HepG2 (cell line): ENCODE data around the gene FADD. TPM values are rescaled to one million over a fixed set of nuclear protein-coding genes. Genes with fewer than 3 reads are reported as not detected.

ENCODE experiments used
- ATAC-seq: fragments of 200-7000 bp; cut with Tn5 transposase; 3 replicates; pipeline ENCODE4 v1.9.1; 2020; ENCODE audit warnings: mild to moderate bottlenecking, moderate library complexity
- BruUV-seq: library from RNA; stranded (reverse); fragments of 400-500 nt; replicated peaks from 2 replicates; lab custom pipeline; 2021; lab: Mats Ljungman, UMichigan
- CTCF ChIA-PET: fragments of 300-600 bp; formaldehyde crosslinking; extraction: SDS; loops from one replicate; lab custom pipeline; 2021; ENCODE audit warnings: low total read pairs, inconsistent platforms, low intra/inter-chr PET ratio; lab: Yijun Ruan, JAX
- POLR2A ChIA-PET: fragments of 350-600 bp; sonication (Branson Sonifier 250); formaldehyde crosslinking; loops from one replicate; lab custom pipeline; 2020; ENCODE audit warnings: antibody characterized with exemption, inconsistent platforms; lab: Yijun Ruan, JAX
- DNase-seq: peaks from one replicate; pipeline ENCODE4 v3.0.0-alpha.2; 2015; ENCODE audit warnings: low spot score
- FAIRE-seq: peaks from 3 replicates; lab custom pipeline; 2011; peaks lifted over from hg19 to GRCh38; lab: Jason Lieb, UNC
- H2AFZ ChIP-seq: one replicate; pipeline ENCODE4 v1.6.1; 2011; ENCODE audit warnings: low read length, inconsistent platforms
- H3K27ac ChIP-seq: fragments of 300-600 bp; 3 replicates; pipeline ENCODE4 v1.8.0; 2011; ENCODE audit warnings: mixed run types, mild to moderate bottlenecking, mixed read lengths, low read length, inconsistent platforms; ENCODE audit not compliant: insufficient read depth; ENCODE audit errors: extremely low read length
- H3K27me3 ChIP-seq, 2 experiments: fragments of 200-600 bp in 1 of 2; 2 replicates in 1 of 2; 3 replicates in 1 of 2; pipeline versions ENCODE4 v1.6.0 to v1.8.0; 2011; ENCODE audit warnings: low read length in 2 of 2, mild to moderate bottlenecking in 2 of 2, moderate library complexity in 2 of 2, inconsistent platforms in 1 of 2; ENCODE audit not compliant: insufficient read depth in 2 of 2, control insufficient read depth in 1 of 2
- H3K36me3 ChIP-seq, 2 experiments: fragments of 200-600 bp in 1 of 2; replicated peaks in 1 of 2; 2 replicates in 1 of 2; 3 replicates in 1 of 2; pipeline versions ENCODE4 v1.5.1 to v1.8.0; 2011; ENCODE audit warnings: low read length in 2 of 2, inconsistent platforms in 1 of 2; ENCODE audit not compliant: insufficient read depth in 2 of 2, control insufficient read depth in 1 of 2
- H3K4me1 ChIP-seq: 2 replicates; pipeline ENCODE4 v1.5.1; 2012; ENCODE audit warnings: low read length, inconsistent platforms; ENCODE audit not compliant: insufficient read depth
- H3K4me2 ChIP-seq: 2 replicates; pipeline ENCODE4 v1.6.0; 2011; ENCODE audit warnings: low read depth, low read length, inconsistent platforms
- H3K4me3 ChIP-seq, 3 experiments: fragments of 200-600 bp in 1 of 3; sonication (generic), shearing (Covaris generic) in 1 of 3; replicated peaks in 1 of 3; 2 replicates each; pipeline ENCODE4 v1.5.1; 2011 to 2016; ENCODE audit warnings: low read length in 3 of 3, inconsistent platforms in 2 of 3, low read depth in 2 of 3, mild to moderate bottlenecking in 2 of 3, control low read depth in 1 of 3, mixed read lengths in 1 of 3; ENCODE audit not compliant: insufficient read depth in 1 of 3
- H3K79me2 ChIP-seq: one replicate; pipeline ENCODE4 v1.6.1; 2011; ENCODE audit warnings: low read length, inconsistent platforms; ENCODE audit not compliant: insufficient read depth
- H3K9ac ChIP-seq: 2 replicates; pipeline ENCODE4 v1.6.0; 2011; ENCODE audit warnings: mild to moderate bottlenecking, low read depth, low read length, inconsistent platforms; ENCODE audit not compliant: insufficient read depth
- H3K9me3 ChIP-seq: 2 replicates; pipeline ENCODE4 v1.5.1; 2012; ENCODE audit warnings: mild to moderate bottlenecking, low read length
- H4K20me1 ChIP-seq: 2 replicates; pipeline ENCODE4 v1.6.0; 2011; ENCODE audit warnings: inconsistent platforms, mild to moderate bottlenecking, low read length, moderate library complexity; ENCODE audit not compliant: insufficient read depth
- CAMTA2 ChIP-seq: sonication (generic); formaldehyde crosslinking; IDR thresholded peaks from 2 replicates; pipeline ENCODE4 v1.4.0; 2020; ENCODE audit warnings: mild to moderate bottlenecking, missing genetic modification reagents, borderline replicate concordance
- CREB1 ChIP-seq, 2 experiments: fragments of 450-650 bp in 1 of 2; IDR thresholded peaks; 2 replicates each; pipeline ENCODE4 v1.6.1; 2016 to 2017; ENCODE audit warnings: control low read depth in 1 of 2, mild to moderate bottlenecking in 1 of 2, missing compliant biosample characterization in 1 of 2, missing genetic modification characterization in 1 of 2
- HIVEP1 ChIP-seq: sonication (generic); formaldehyde crosslinking; IDR thresholded peaks from 2 replicates; pipeline ENCODE4 v1.4.0; 2020; ENCODE audit warnings: mild to moderate bottlenecking, missing genetic modification reagents
- KLF9 ChIP-seq: IDR thresholded peaks from 2 replicates; pipeline ENCODE4 v1.6.1; 2016; ENCODE audit warnings: low read depth
- MTA3 ChIP-seq: sonication (generic); formaldehyde crosslinking; IDR thresholded peaks from 2 replicates; pipeline ENCODE4 v1.4.0; 2020; ENCODE audit warnings: missing genetic modification reagents
- RBM39 ChIP-seq: fragments of 200-400 bp; formaldehyde crosslinking; IDR thresholded peaks from one replicate; pipeline ENCODE4 v1.6.1; 2018; ENCODE audit warnings: antibody characterized with exemption, mild to moderate bottlenecking, low read depth, low read length; ENCODE audit not compliant: poor library complexity, severe bottlenecking
- SIN3A ChIP-seq: IDR thresholded peaks from 2 replicates; pipeline ENCODE4 v1.6.1; 2011; ENCODE audit warnings: low read depth, mild to moderate bottlenecking, control low read depth, low read length, borderline replicate concordance
- SYNCRIP ChIP-seq: fragments of 200-400 bp; formaldehyde crosslinking; IDR thresholded peaks from 2 replicates; pipeline ENCODE4 v1.6.1; 2018; ENCODE audit warnings: mild to moderate bottlenecking, low read depth, low read length; ENCODE audit not compliant: insufficient read depth
- ZEB1 ChIP-seq: IDR thresholded peaks from 2 replicates; pipeline ENCODE4 v1.6.1; 2012; ENCODE audit warnings: mild to moderate bottlenecking, low read depth, inconsistent platforms; ENCODE audit not compliant: insufficient replicate concordance
- ZNF235 ChIP-seq: sonication (generic); formaldehyde crosslinking; IDR thresholded peaks from 2 replicates; pipeline ENCODE4 v1.8.1; 2023; ENCODE audit warnings: mild to moderate bottlenecking, missing genetic modification reagents, borderline replicate concordance
- ZNF264 ChIP-seq: sonication (generic); formaldehyde crosslinking; IDR thresholded peaks from 2 replicates; pipeline ENCODE4 v1.4.0; 2020; ENCODE audit warnings: missing genetic modification reagents
- ZNF773 ChIP-seq: sonication (generic); formaldehyde crosslinking; IDR thresholded peaks from 2 replicates; pipeline ENCODE4 v1.4.0; 2020; ENCODE audit warnings: missing genetic modification reagents, borderline replicate concordance
- ZXDC ChIP-seq: sonication (generic); formaldehyde crosslinking; IDR thresholded peaks from 2 replicates; pipeline ENCODE4 v1.5.0; 2020; ENCODE audit warnings: mild to moderate bottlenecking, missing genetic modification reagents
- WGBS: methylation state at CpG from one replicate; pipeline ENCODE4 v1.1.6; 2017; ENCODE audit warnings: low lambda C conversion rate; 5-methylcytosine and 5-hydroxymethylcytosine counted together
- in situ Hi-C: cut with HindIII; loops from 2 replicates; pipeline ENCODE4 v1.10.0; 2017; ENCODE audit warnings: low pct_unique_long_range_greater_than_20kb; ENCODE audit not compliant: extremely low pct_ligation_motif_present
- intact Hi-C: fragments of 100-400 bp; cut with micrococcal nuclease; formaldehyde crosslinking; loops from one replicate; pipeline ENCODE4 v1.10.0; 2022; ENCODE audit not compliant: unreplicated experiment
- polyA plus RNA-seq, 8 experiments: library from polyadenylated mRNA; depleted of rRNA in 3 of 8; stranded (reverse) in 7 of 8; unstranded in 1 of 8; fragments of >200 nt; fragmentation: Illumina TruSeq in 4 of 8; extraction: Trizol in 4 of 8; gene quantifications; 2 replicates each; pipeline versions ENCODE4 v1.2.1 to v1.2.3, GENCODE V29; 2011 to 2016; ENCODE audit warnings: low read depth in 4 of 8, missing spikeins in 1 of 8, mixed read lengths in 1 of 8; ENCODE audit not compliant: insufficient read depth in 1 of 8
- total RNA-seq, 5 experiments: library from RNA; depleted of rRNA; stranded (reverse); fragments of >200 nt; fragmentation: Illumina TruSeq; extraction: Trizol; gene quantifications; 2 replicates each; pipeline ENCODE4 v1.2.3, GENCODE V29; 2016; ENCODE audit warnings: low read depth in 1 of 5
- TF ChIP-seq, protein P1 (sequence below): sonication (generic); formaldehyde crosslinking; IDR thresholded peaks from 2 replicates; pipeline ENCODE4 v1.4.0; 2020; ENCODE audit warnings: missing genetic modification reagents
- TF ChIP-seq, protein P2 (sequence below): sonication (generic); formaldehyde crosslinking; conservative IDR thresholded peaks from 2 replicates; pipeline ENCODE4 v1.8.1; 2023; ENCODE audit warnings: missing genetic modification reagents
- TF ChIP-seq, protein P3 (sequence below): sonication (generic); formaldehyde crosslinking; IDR thresholded peaks from 2 replicates; pipeline ENCODE4 v1.5.0; 2020; ENCODE audit warnings: missing genetic modification reagents

The FADD gene
- total and polyA plus RNA-seq, 2 of the 13 experiments (the other 11 are each of a cell fraction or from before 2014, with no cell fraction given): 14.2 to 22.2 TPM

GRCh38 chr11:70203751-70204465 is 812 bp downstream of the FADD start:
- Histone ChIP-seq H3K4me2 (peak overlapping the region; percentile 91), H3K27me3 (no peaks in the 10 kb centered on the region; a peak in 1 of 5 replicates), H2AFZ (no peak overlapping the region), H3K27ac (peak overlapping the region; percentile 88), H3K36me3 (peaks cover 9 to 23% of the 10 kb centered on the region in 2 experiments; a peak in 4 of 5 replicates), H3K4me1 (peaks cover 19% of the 10 kb centered on the region), H3K9me3 (peaks cover 11% of the 10 kb centered on the region), H3K9ac (peak overlapping the region; percentile 97), H3K4me3 (peak overlapping the region; percentile 78 to 90 (median 84)), H4K20me1 (peaks cover 17% of the 10 kb centered on the region; the same call in 1 of the 2 replicates), H3K79me2 (peaks cover 20% of the 10 kb centered on the region)
- ChIA-PET POLR2A (interaction anchor here (0.7 to 2.7 kb wide), 6 partner anchors 8 to 529 kb away, joined by 3 to 14 read pairs (median 3); partner anchors contain the start of gene LTO1), CTCF (no interaction called here)
- ATAC-seq: peak; percentile 14
- DNase-seq: peak; percentile 59
- in situ Hi-C loops: no loop called here
- FAIRE-seq: peak; percentile 18
- TSS peak; percentile 80 for BruUV-seq
- intact Hi-C loops: loop anchor here (10.0 kb wide), 1 partner anchor 71 kb away; the partner anchor contains the start of gene PPFIA1
- WGBS: 2% methylated on average over 18 of the region's 30 CpGs
- TF ChIP-seq KLF9 (CRISPR knock-in tag): no peak
- no peak for TF ChIP-seq SYNCRIP
- TF ChIP-seq ZEB1: no peak
- TF ChIP-seq, protein P1, sequence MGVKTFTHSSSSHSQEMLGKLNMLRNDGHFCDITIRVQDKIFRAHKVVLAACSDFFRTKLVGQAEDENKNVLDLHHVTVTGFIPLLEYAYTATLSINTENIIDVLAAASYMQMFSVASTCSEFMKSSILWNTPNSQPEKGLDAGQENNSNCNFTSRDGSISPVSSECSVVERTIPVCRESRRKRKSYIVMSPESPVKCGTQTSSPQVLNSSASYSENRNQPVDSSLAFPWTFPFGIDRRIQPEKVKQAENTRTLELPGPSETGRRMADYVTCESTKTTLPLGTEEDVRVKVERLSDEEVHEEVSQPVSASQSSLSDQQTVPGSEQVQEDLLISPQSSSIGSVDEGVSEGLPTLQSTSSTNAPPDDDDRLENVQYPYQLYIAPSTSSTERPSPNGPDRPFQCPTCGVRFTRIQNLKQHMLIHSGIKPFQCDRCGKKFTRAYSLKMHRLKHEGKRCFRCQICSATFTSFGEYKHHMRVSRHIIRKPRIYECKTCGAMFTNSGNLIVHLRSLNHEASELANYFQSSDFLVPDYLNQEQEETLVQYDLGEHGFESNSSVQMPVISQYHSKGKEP (CRISPR knock-in tag): no peak
- TF ChIP-seq ZNF235 (CRISPR knock-in tag): 0 out of 2 replicates have a peak, but pooled peaks have one; percentile 6
- TF ChIP-seq ZXDC (CRISPR knock-in tag): 0 out of 2 replicates have a peak, but pooled peaks have one; percentile 62
- TF ChIP-seq ZNF264 (CRISPR knock-in tag): no peak
- TF ChIP-seq ZNF773: no peak
- TF ChIP-seq RBM39: no peak
- TF ChIP-seq HIVEP1 (CRISPR knock-in tag): peak; percentile 44; the same call in 1 of the 2 replicates
- TF ChIP-seq, protein P2, sequence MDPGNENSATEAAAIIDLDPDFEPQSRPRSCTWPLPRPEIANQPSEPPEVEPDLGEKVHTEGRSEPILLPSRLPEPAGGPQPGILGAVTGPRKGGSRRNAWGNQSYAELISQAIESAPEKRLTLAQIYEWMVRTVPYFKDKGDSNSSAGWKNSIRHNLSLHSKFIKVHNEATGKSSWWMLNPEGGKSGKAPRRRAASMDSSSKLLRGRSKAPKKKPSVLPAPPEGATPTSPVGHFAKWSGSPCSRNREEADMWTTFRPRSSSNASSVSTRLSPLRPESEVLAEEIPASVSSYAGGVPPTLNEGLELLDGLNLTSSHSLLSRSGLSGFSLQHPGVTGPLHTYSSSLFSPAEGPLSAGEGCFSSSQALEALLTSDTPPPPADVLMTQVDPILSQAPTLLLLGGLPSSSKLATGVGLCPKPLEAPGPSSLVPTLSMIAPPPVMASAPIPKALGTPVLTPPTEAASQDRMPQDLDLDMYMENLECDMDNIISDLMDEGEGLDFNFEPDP: 0 out of 2 replicates have a peak, but pooled peaks have one; percentile 58
- no peak for TF ChIP-seq MTA3 (CRISPR knock-in tag)
- TF ChIP-seq SIN3A: peak; percentile 22; the same call in 1 of the 2 replicates
- TF ChIP-seq CAMTA2 (CRISPR knock-in tag): no peak
- TF ChIP-seq, protein P3, sequence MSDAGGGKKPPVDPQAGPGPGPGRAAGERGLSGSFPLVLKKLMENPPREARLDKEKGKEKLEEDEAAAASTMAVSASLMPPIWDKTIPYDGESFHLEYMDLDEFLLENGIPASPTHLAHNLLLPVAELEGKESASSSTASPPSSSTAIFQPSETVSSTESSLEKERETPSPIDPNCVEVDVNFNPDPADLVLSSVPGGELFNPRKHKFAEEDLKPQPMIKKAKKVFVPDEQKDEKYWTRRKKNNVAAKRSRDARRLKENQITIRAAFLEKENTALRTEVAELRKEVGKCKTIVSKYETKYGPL (CRISPR knock-in tag): no peak
- TF ChIP-seq CREB1 (IDR thresholded peaks at IDR 0.05): no peak
- 0 out of 2 replicates have a peak, but pooled peaks have one; percentile 15 for TF ChIP-seq CREB1 (CRISPR knock-in tag; IDR thresholded peaks at IDR 0.05)
